ENCODE results near the gene UGT1A3.

UGT1A3 gene

GRCh38 chr2:233758141-233758540, 29.3 kb downstream of the UGT1A3 start:
- H3K27ac ChIP-seq = no peak overlapping the region

GRCh38 chr2:233758849-233759248, 30.0 kb downstream of the UGT1A3 start:
- no peaks in the 10 kb centered on the region for H3K79me2 ChIP-seq (ENCODE audit: insufficient read depth, low read depth)
- no peak overlapping the region for H3K27ac ChIP-seq
- H4K20me1 ChIP-seq (ENCODE audit: insufficient read depth) = no peaks in the 10 kb centered on the region
- no peak overlapping the region for H3K9ac ChIP-seq
- H3K4me2 ChIP-seq = no peak overlapping the region
- H3K4me3 ChIP-seq (IDR thresholded peaks at IDR 0.05; ENCODE audit: insufficient read depth, low read depth, low read length) = no peak overlapping the region
- TF ChIP-seq CTCF (conservative IDR thresholded peaks at IDR 0.05; ENCODE audit: low read depth, low read length) = no peak
- H3K36me3 ChIP-seq (ENCODE audit: insufficient read depth) = no peaks in the 10 kb centered on the region
- no peaks in the 10 kb centered on the region for H3K4me1 ChIP-seq (ENCODE audit: low read depth, poor library complexity, severe bottlenecking)
- H3K27me3 ChIP-seq (ENCODE audit: insufficient read depth, low read depth) = no peaks in the 10 kb centered on the region
- no peak overlapping the region for H2AFZ ChIP-seq (ENCODE audit: low read depth)

More at GRCh38 chr2:233758141-233758540, 29.3 kb downstream of the UGT1A3 start:
- H4K20me1 ChIP-seq (ENCODE audit: insufficient read depth) = no peaks in the 10 kb centered on the region
- no peaks in the 10 kb centered on the region for H3K79me2 ChIP-seq (ENCODE audit: insufficient read depth, low read depth)
- no peaks in the 10 kb centered on the region for H3K27me3 ChIP-seq (ENCODE audit: insufficient read depth, low read depth)
- H3K4me1 ChIP-seq (ENCODE audit: low read depth, poor library complexity, severe bottlenecking) = no peaks in the 10 kb centered on the region
- no peak overlapping the region for H2AFZ ChIP-seq (ENCODE audit: low read depth)
- no peak overlapping the region for H3K9ac ChIP-seq
- H3K4me2 ChIP-seq = no peak overlapping the region
- H3K36me3 ChIP-seq (ENCODE audit: insufficient read depth) = no peaks in the 10 kb centered on the region
- no peak overlapping the region for H3K4me3 ChIP-seq (IDR thresholded peaks at IDR 0.05; ENCODE audit: insufficient read depth, low read depth, low read length)
- TF ChIP-seq CTCF (conservative IDR thresholded peaks at IDR 0.05; ENCODE audit: low read depth, low read length) = no peak

GRCh38 chr2:233760043-233760442, 31.2 kb downstream of the UGT1A3 start, which contains the start of gene UGT1A1:
Gene UGT1A1, plus strand, starts transcription at chr2:233760270. Its CDS starts 18 bp downstream, at chr2:233760288.
- TF ChIP-seq CTCF (conservative IDR thresholded peaks at IDR 0.05; ENCODE audit: low read depth, low read length) = no peak
- Histone ChIP-seq H3K27me3 (ENCODE audit: insufficient read depth, low read depth) (no peaks in the 10 kb centered on the region), H4K20me1 (ENCODE audit: insufficient read depth) (no peaks in the 10 kb centered on the region), H3K4me2 (no peak within 1 kb of the TSS), H3K9ac (no peak within 1 kb of the TSS), H3K27ac (no peak within 1 kb of the TSS), H3K79me2 (ENCODE audit: insufficient read depth, low read depth) (no peaks in the 10 kb centered on the region), H2AFZ (ENCODE audit: low read depth) (no peak within 1 kb of the TSS), H3K4me3 (IDR thresholded peaks at IDR 0.05; ENCODE audit: insufficient read depth, low read depth, low read length) (no peak within 1 kb of the TSS), H3K4me1 (ENCODE audit: low read depth, poor library complexity, severe bottlenecking) (no peaks in the 10 kb centered on the region), H3K36me3 (ENCODE audit: insufficient read depth) (no peaks in the 10 kb centered on the region)

- no peak for TF ChIP-seq CTCF (conservative IDR thresholded peaks at IDR 0.05; ENCODE audit: low read depth, low read length)
- no peak overlapping the region for H2AFZ ChIP-seq (ENCODE audit: low read depth)
- H3K36me3 ChIP-seq (ENCODE audit: insufficient read depth) = no peaks in the 10 kb centered on the region
- H3K79me2 ChIP-seq (ENCODE audit: insufficient read depth, low read depth) = no peaks in the 10 kb centered on the region
- H3K9ac ChIP-seq = no peak overlapping the region
- no peaks in the 10 kb centered on the region for H3K27me3 ChIP-seq (ENCODE audit: insufficient read depth, low read depth)
- no peaks in the 10 kb centered on the region for H4K20me1 ChIP-seq (ENCODE audit: insufficient read depth)
- no peaks in the 10 kb centered on the region for H3K4me1 ChIP-seq (ENCODE audit: low read depth, poor library complexity, severe bottlenecking)
- no peak overlapping the region for H3K27ac ChIP-seq
- H3K4me2 ChIP-seq = no peak overlapping the region
- no peak overlapping the region for H3K4me3 ChIP-seq (IDR thresholded peaks at IDR 0.05; ENCODE audit: insufficient read depth, low read depth, low read length)
Measured at GRCh38 chr2:233761040-233761769, 32.4 kb downstream of the UGT1A3 start.

Data from KMS-11 (cell line).